GM18951 (cell line): ENCODE data around the gene DNLZ.
"Not testable (repeated sequence)": the region's sequence is repeated elsewhere in the genome, so short reads cannot be mapped to it uniquely, and the experiment has no call there.

Source experiments
- POLR2A ChIP-seq: IDR thresholded peaks from 4 replicates; pipeline ENCODE4 v1.6.1; 2011; ENCODE audit warnings: mild to moderate bottlenecking; ENCODE audit not compliant: insufficient read length, insufficient read depth; ENCODE audit errors: extremely low read depth
- in situ Hi-C: fragments of 300-500 bp; cut with MboI; formaldehyde crosslinking; loops from one replicate; pipeline ENCODE4 v1.12.0; 2022; ENCODE audit warnings: low sequenced_read_pairs, mixed read lengths, inconsistent platforms; ENCODE audit not compliant: unreplicated experiment

DNLZ gene

DNA sequence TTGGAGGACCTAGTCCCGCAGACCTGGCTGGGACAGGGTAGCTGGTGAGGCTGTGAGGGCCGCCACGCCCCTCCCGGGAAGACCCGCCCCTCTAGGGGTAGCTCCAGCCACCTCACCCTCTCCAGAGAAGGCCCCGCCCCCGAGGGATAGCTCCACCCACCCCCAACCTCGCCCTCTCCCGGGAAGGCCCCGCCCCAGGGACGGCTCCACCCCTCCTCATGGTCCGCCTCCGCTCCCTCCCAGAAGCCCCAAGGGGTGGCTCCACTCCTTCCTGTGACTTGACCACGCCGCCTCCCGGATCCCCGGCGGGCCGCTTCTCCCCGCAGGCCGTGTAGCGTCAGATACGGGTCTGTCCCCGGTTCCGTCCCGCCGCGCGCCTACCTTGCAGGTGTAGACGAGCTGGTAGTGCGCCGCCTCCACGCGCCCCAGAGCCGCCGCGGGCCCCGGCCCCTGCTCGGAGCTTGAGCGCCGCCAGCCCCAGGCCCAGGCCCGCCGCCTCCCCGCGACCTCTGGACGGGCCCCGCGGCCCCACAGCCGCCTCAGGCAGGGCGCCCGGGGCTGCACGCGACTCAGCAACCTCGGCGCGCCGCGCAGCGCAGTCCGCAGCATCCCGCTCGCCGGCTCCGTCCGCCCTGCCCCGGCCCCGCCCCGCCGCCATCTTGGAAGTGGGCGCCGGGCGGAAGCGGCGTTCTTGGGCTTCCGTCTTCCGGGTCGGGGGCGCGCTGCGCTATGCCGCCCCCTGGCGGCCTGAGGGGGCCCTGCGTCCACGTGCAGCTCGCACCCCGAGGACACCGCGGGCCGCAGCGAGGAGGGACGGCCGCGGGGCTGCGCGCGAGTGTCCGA is at the start of gene DNLZ:
TSS of gene DNLZ (minus strand) at position 639 of the 843 bp plus-strand sequence. CDS start at position 609, 30 bp downstream.
- in situ Hi-C loops = no loop called here

DNA sequence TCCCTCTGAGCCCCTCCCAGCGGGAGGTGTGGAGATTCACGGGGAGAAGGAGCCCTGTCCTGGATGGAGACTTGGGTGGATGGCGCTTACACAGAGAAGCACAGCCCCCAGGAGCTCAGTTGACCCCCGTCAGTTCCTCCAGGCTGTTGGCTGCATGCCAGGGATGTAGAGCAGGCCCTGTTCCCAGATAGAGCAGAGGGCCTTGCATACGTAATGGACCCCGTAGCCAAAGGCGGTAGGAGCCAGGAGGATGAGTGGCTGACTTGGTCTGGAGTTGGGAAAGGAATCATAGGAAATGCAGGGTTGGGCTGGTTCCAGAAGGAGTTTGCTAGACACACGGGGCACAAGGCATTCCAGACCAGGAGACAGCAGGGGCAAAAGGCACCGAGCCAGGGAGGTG is 49.4 kb upstream of the DNLZ start:
- no peak for TF ChIP-seq POLR2A

More for the DNA sequence above, at the start of gene DNLZ:
- peak; percentile 92 for TF ChIP-seq POLR2A

DNA sequence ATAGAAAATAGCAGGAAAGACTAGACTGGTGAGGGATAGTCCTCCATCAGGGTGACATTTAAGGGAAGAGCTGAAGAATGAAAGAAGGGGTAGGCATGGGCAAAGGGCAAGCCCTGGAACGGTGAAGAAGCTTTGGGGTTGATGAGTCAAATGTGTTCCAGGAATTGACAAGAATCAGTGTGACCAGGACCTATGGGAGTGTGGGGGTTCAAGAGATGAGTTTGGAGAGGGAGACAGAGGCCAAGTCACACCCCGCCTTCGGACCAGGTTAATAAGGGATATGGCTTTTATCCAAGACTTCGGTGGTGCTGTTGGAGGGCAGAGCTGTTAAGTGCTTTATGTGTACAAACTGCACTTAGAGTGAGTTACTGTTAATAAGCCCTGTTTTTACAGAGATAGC is 47.8 kb upstream of the DNLZ start:
- in situ Hi-C loops = no loop called here
- no peak for TF ChIP-seq POLR2A

More for the DNA sequence above, 49.4 kb upstream of the DNLZ start:
- in situ Hi-C loops = no loop called here

DNA sequence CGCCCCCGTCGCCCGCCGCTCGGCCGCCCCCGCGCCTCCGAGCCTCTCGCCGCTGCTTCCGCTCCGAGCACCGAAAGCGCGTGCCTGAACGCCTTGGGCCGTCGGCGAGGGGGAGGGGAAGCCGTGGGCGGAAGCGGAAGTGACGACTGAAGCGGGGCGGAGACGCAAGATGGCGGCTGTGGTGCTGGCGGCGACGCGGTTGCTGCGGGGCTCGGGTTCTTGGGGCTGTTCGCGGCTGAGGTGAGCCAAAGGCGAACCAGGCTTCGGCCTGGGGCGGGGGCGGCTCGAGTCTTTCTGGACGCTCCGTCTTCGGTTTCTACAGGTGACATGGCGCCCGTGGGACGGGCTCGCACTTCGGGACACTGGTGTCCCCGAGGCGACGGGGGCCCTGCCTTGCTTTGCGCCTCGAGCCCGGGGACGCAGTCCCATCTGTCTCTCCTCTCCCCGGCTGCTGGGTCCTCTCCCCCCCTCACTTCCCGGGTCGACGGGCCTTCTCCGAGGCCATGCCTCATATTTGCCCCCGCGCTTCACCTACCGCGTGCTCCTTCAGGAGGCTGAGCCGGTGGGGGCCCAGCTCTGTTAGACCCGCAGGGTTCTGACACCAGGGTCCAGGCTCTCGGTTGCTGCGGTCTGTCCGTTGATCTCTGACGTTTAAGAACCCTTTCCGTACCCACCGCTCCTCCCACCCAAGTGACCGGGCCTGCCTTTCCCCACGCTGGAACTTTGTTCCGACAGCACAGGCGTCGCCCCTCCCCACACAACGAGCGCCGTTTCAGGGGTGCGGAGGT is 47.1 kb upstream of the DNLZ start, which contains the start of the genes ENTR1 and PMPCA:
TSS of gene ENTR1 (minus strand) at position 115 of the 788 bp plus-strand sequence. CDS start 217 bp downstream, outside the sequence.
TSS of gene PMPCA (plus strand) at position 159 of the 788 bp plus-strand sequence. CDS start at position 170, 11 bp downstream.
- in situ Hi-C loops = no loop called here
- TF ChIP-seq POLR2A = peak; percentile 96

DNA sequence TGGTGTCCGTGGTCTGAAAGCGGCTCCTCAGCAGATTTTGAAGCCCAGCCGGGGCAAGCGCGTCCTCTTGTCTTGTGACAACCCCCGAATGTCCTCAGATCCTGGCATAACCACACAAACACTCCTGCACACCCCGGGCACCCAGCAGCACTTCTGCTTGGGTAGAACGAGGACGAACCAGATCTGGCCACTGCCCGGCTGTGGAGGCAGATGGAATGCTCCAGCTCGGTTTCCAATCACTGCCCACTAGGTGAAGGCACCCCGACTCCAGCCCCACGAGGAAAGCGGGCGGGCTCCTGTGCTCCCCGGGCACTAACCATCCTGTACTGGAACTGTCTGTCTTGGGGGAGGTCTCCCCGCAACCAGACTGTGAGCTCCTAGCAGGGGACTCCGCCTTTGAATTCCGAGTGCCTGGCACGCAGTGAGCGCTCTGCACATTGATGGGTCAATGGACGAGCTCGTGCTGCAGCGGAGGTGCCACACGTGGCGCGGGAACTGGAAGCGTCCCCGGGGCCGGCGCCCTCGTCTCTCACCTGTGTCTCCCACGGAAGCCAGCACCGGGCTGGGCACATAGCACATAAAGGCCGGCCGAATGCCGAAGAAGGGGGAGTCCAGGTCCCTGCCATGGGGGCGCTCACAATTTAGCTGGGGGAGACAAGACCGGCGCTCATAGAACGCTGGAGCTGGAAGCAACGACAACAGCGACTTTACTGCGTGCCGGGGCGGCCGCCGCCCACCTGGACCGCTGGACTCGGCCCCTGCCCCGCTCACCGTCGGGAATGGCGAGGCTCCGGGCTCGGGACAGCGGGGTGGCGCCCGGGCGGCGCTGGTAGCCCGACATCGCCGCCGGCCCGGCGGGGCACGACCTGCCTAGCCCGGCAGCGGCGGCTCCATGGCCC is 46.3 kb upstream of the DNLZ start:
- in situ Hi-C loops = no loop called here
- TF ChIP-seq POLR2A = no peak

DNA sequence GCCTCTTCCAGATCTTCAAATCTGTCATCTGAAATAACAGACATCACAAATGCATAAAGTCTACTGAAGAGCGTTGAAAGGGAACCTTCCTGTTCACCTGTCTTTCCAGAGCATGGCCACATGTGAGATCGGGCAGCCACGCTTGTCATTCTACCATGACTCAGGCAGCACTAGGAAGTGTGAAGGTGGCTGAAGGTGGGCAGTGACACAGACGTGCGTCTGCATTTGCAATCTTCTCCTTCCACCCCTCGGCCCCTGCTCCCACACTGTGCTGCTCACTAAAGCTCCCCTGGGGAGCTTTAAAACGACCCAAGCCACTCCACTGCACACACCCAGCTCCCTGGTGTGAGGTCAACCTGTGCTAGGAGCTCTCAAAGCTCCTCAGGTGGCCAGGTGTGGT is 44.4 kb upstream of the DNLZ start:
- TF ChIP-seq POLR2A = no peak

DNA sequence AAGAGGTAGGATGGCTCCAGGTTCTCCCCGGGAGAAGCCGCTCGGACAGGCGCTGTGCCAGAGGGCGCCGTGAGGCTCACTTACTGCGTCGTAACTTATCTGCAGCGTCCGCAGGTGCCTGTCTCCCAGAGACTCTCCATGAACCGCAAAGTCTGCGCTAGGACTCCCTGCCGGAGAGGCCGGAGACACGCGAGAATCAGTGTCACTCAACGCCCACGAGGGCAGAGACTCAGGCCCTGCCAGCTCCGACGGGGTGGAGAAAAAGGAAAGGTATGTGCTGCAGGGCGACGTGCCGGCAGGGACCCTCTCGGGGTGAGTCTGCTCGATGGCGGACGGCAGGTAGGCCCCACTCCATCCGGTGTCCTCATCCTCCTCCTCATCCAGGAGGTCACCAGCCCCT is 43.5 kb upstream of the DNLZ start:
- in situ Hi-C loops = not testable (repeated sequence)

More for the DNA sequence above, 44.4 kb upstream of the DNLZ start:
- in situ Hi-C loops = no loop called here

DNA sequence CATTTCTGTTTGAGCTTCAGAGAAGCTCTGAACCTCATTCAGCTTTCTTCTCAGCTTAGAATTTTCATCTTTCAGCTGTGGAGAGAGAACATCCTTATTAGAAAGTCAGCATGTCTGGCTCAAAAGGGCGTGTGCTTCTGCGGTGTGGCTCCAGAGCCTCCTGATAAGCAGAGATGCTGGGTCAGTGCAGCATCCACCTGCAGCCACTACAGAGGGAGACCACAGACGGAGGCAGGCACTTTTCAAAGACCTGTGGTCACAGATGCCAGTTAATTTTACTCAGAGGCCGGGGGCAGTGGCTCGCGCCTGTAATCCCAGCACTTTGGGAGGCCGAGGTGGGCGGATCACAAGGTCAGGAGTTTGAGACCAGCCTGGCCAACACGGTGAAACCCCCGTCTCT is 42.4 kb upstream of the DNLZ start:
- in situ Hi-C loops = not testable (repeated sequence)

DNA sequence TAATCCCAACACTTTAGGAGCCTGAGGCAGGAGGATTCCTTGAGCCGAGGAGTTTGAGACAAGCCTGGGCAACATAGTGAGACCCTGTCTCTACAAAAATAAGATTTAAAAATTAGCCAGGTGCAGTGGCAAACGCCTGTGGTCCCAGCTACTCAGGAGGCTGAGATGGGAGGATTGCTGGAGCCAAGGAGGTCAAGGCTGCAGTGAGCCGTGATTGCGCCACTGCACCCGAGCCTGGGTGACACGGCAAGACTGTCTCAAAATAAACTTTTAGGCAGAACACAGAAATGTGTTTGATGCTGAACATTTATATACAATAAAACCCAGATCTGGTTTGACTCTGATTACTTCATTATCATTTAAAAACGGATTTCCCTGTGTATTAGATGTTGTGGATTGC is 41.9 kb upstream of the DNLZ start:
- TF ChIP-seq POLR2A = no peak
- in situ Hi-C loops = no loop called here

DNA sequence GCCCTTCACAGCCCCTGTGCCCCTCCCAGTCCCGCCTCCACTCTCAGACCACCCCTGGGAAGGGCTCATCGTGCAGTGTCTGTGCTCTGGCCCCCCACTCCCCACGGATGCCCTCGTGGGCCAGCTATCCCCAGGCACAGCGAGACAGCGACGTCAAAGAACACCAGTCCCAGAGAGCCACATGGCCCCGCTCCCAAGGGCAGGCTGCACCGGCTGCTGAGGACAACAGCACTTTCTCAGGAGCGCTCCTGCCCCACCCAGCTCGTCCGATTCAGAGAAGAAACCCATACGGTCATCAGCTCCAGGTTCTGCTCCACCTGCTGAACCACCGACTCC is 41.2 kb upstream of the DNLZ start:
- in situ Hi-C loops = no loop called here

DNA sequence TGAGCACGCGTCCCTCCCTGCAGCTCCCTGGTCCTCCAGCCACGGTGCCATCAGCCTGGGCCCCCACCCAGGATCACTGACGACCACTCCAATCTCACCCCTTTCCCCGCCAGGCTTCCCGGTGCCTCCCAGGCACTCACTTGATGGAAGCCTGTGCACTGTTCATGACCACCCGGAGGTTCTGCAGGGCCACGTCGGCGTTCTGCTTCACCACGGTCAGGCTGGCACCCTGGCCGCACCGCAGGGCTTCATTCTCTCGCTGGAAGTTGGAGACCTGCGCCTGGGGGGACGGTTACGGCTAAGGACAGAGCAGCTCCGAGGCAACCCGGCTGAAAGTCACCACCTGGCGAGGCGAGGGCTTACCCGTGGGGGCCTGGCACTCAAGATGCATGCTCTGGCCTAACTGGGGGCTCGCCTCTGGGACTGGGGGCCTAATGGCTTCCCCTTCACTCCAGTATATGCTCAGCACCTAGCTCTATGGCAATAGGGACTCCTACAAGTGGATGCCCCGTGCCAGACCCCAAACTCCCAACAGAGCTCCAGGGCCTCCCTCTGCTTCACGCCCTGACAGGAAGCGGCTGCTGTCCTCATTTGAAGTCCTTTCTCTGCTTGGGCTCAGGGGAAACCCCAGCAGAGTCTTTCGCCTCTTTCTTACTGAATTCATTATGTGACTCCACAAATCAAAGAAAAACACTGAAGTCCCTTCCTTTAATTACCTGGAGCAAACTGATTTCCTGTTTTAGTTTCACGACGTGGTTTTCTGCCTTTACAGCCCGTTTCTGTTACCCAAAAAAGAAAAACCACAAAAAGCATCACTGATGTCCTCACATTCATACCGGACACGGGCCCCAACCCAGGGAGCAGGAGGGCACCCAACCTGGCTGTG is 40.6 kb upstream of the DNLZ start:
- no peak for TF ChIP-seq POLR2A
- in situ Hi-C loops = no loop called here

More for the DNA sequence above, 41.2 kb upstream of the DNLZ start:
- TF ChIP-seq POLR2A = no peak

DNA sequence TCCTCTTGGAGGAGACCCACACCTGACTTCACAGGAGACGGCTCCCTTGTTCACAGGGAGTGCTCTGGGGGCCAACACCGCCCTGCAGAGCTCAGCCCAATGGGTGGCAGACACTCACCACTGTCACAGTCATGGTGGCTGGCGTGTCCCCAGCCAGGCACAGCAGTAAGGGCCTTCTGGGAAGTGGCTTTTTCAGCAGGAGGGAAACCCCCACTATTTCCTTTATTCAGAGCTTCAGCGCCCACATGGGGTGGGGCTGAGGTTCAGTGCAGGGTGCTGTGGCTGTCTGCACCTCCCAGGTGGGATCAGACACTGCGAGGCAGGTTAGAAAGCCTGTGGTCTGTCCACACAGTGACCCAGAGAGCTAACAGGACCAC is 40.0 kb upstream of the DNLZ start:
- TF ChIP-seq POLR2A = peak; percentile 20
- in situ Hi-C loops = no loop called here
